GM23338 (cell line): ENCODE results near the gene AXIN1. TPM values are rescaled to one million over a fixed set of nuclear protein-coding genes. Genes with fewer than 3 reads are reported as not detected.

Experiments
- ATAC-seq: fragments of 200-7000 bp; cut with Tn5 transposase; 3 replicates; pipeline ENCODE4 v1.9.1; 2020
- DNase-seq: peaks from one replicate; pipeline ENCODE4 v3.0.0-alpha.2; 2015; ENCODE audit warnings: low spot score
- H2AFZ ChIP-seq: fragments of 200-600 bp; sonication (generic); 2 replicates; pipeline ENCODE4 v1.8.0; 2016; ENCODE audit warnings: antibody characterized with exemption, mild to moderate bottlenecking, moderate library complexity
- H3F3A ChIP-seq: fragments of 200-600 bp; sonication (generic); replicated peaks from 2 replicates; pipeline ENCODE4 v1.8.0; 2017; ENCODE audit warnings: antibody characterized with exemption, mixed run types, low read depth
- H3K27ac ChIP-seq: fragments of 200-600 bp; sonication (generic); 2 replicates; pipeline ENCODE4 v1.6.1; 2016; ENCODE audit warnings: low read depth
- H3K27me3 ChIP-seq: fragments of 200-600 bp; sonication (generic); 2 replicates; pipeline ENCODE4 v1.8.0; 2016; ENCODE audit warnings: mild to moderate bottlenecking, mixed run types, moderate library complexity; ENCODE audit not compliant: insufficient read depth
- H3K36me3 ChIP-seq: fragments of 200-600 bp; sonication (generic); 2 replicates; pipeline ENCODE4 v1.8.0; 2016; ENCODE audit warnings: mild to moderate bottlenecking; ENCODE audit not compliant: insufficient read depth
- H3K4me1 ChIP-seq: fragments of 200-600 bp; sonication (generic); 2 replicates; pipeline ENCODE4 v1.8.0; 2016; ENCODE audit warnings: mild to moderate bottlenecking, moderate library complexity; ENCODE audit not compliant: insufficient read depth
- H3K4me2 ChIP-seq: fragments of 200-600 bp; sonication (generic); 2 replicates; pipeline ENCODE4 v1.7.1; 2017; ENCODE audit warnings: mixed run types
- H3K4me3 ChIP-seq: fragments of 200-600 bp; sonication (generic); 2 replicates; pipeline ENCODE4 v1.6.1; 2016; ENCODE audit warnings: mixed run types
- H3K79me2 ChIP-seq: fragments of 200-600 bp; sonication (generic); replicated peaks from 2 replicates; pipeline ENCODE4 v1.8.0; 2017; ENCODE audit warnings: mild to moderate bottlenecking; ENCODE audit not compliant: insufficient read depth
- H3K9me2 ChIP-seq: fragments of 200-600 bp; sonication (generic); 2 replicates; pipeline ENCODE4 v1.8.0; 2017; ENCODE audit not compliant: insufficient read depth
- H4K20me1 ChIP-seq: fragments of 200-600 bp; sonication (generic); replicated peaks from 2 replicates; pipeline ENCODE4 v1.8.0; 2017; ENCODE audit warnings: mild to moderate bottlenecking; ENCODE audit not compliant: insufficient read depth
- H3K27ac Mint-ChIP-seq: 2 replicates; pipeline ENCODE4 v1.8.0; 2020; ENCODE audit warnings: inconsistent platforms, mild to moderate bottlenecking, moderate library complexity, mixed read lengths
- H3K27me3 Mint-ChIP-seq: 3 replicates; pipeline ENCODE4 v1.8.0; 2022; ENCODE audit warnings: low read depth, mild to moderate bottlenecking, moderate library complexity, mixed read lengths, inconsistent platforms; ENCODE audit not compliant: insufficient read depth, poor library complexity
- H3K36me3 Mint-ChIP-seq: 3 replicates; pipeline ENCODE4 v1.8.0; 2021; ENCODE audit warnings: low read depth, mild to moderate bottlenecking, inconsistent platforms, moderate library complexity, mixed read lengths
- H3K4me1 Mint-ChIP-seq: 3 replicates; pipeline ENCODE4 v1.8.0; 2020; ENCODE audit warnings: mild to moderate bottlenecking, inconsistent platforms, mixed read lengths
- H3K4me3 Mint-ChIP-seq: 3 replicates; pipeline ENCODE4 v1.8.0; 2021; ENCODE audit warnings: moderate library complexity, mild to moderate bottlenecking, inconsistent platforms, mixed read lengths
- H3K9me3 Mint-ChIP-seq: 3 replicates; pipeline ENCODE4 v1.8.0; 2020; ENCODE audit warnings: moderate library complexity, mild to moderate bottlenecking, inconsistent platforms, mixed read lengths
- ETS1 ChIP-seq: IDR thresholded peaks from 2 replicates; pipeline ENCODE4 v1.6.1; 2016; ENCODE audit warnings: antibody characterized with exemption
- EZH2 ChIP-seq: fragments of 200-600 bp; sonication (generic); IDR thresholded peaks from one replicate; pipeline ENCODE4 v1.8.0; 2017; ENCODE audit warnings: antibody characterized with exemption, mild to moderate bottlenecking, low read depth; ENCODE audit not compliant: unreplicated experiment
- EZH2phosphoT487 ChIP-seq: fragments of 200-600 bp; sonication (generic); IDR thresholded peaks from one replicate; pipeline ENCODE4 v1.8.1; 2018; ENCODE audit warnings: antibody characterized with exemption; ENCODE audit not compliant: unreplicated experiment
- JUNB ChIP-seq: IDR thresholded peaks from one replicate; pipeline ENCODE4 v1.6.1; 2016; ENCODE audit warnings: antibody characterized with exemption; ENCODE audit not compliant: unreplicated experiment
- POLR2AphosphoS5 ChIP-seq: IDR thresholded peaks from 2 replicates; pipeline ENCODE4 v1.6.1; 2016; ENCODE audit warnings: antibody characterized with exemption, low read depth
- REST ChIP-seq: IDR thresholded peaks from one replicate; pipeline ENCODE4 v1.6.1; 2018; ENCODE audit warnings: antibody characterized with exemption; ENCODE audit not compliant: unreplicated experiment
- STAT1 ChIP-seq: IDR thresholded peaks from one replicate; pipeline ENCODE4 v1.6.1; 2016; ENCODE audit warnings: antibody characterized with exemption; ENCODE audit not compliant: unreplicated experiment
- ZNF331 ChIP-seq: fragments of 250-450 bp; sonication (Bioruptor Pico); IDR thresholded peaks from 2 replicates; pipeline ENCODE4 v1.5.0; 2020; ENCODE audit warnings: low read depth, mild to moderate bottlenecking, moderate library complexity
- ZNF462 ChIP-seq: fragments of 250-450 bp; sonication (Bioruptor Pico); IDR thresholded peaks from 2 replicates; pipeline ENCODE4 v1.5.0; 2020; ENCODE audit warnings: mild to moderate bottlenecking, moderate library complexity
- polyA plus RNA-seq: library from polyadenylated mRNA; unstranded; fragments of >200 nt; fragmentation: Nextera tagmentation; extraction: Ambion mirVana; gene quantifications from 2 replicates; pipeline ENCODE4 v1.2.1, GENCODE V29; 2016
- total RNA-seq: library from RNA; depleted of rRNA; stranded (reverse); fragments of >200 nt; shearing (Covaris generic); gene quantifications from 2 replicates; pipeline ENCODE4 v1.2.3, GENCODE V29; 2014
- TF ChIP-seq, protein P1 (sequence below), 2 experiments: fragments of 200-600 bp in 1 of 2; sonication (generic) in 1 of 2; conservative IDR thresholded peaks; 2 replicates each; pipeline versions ENCODE4 v1.5.1 to v1.6.1; 2016 to 2017; ENCODE audit warnings: antibody characterized with exemption in 2 of 2, low read depth in 2 of 2, mild to moderate bottlenecking in 2 of 2, moderate library complexity in 1 of 2

AXIN1 gene
- total and polyA plus RNA-seq, 2 experiments from 2014 or later, result 14.3 to 54.5 TPM

DNA sequence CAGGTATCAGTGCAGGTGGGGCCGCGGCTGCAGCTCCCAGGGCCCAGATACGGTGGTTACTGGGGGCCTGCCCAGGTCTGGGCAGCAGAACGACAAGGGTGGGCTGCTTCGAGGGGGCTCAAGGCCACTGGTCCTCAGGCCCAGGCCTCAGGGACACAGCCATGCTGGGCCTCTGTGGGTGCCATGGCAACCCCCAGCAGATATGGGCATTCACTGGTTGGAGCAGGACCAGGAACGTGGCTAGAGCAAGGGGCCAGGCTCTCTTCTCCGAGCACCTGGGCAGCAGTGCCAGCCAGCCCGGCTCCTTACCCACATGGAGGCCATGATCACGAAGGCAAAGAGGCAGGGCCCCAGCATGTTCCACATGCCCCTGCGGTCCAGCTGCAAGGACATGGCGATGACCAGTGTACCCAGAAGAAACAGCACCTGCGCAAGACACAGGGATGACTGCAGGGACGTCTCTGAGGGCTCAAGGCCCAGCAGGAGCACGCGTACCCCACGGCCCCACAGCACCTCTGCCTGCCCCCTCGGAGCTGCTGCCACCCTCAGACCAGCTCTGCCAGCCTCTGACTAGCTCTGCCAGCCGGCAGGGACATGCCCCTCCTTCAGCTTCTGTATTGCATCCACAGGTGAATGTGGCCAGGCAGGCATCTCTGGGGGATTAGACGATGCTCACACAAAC is 19.9 kb upstream of the AXIN1 start (continued):
- TF ChIP-seq JUNB, result no peak

DNA sequence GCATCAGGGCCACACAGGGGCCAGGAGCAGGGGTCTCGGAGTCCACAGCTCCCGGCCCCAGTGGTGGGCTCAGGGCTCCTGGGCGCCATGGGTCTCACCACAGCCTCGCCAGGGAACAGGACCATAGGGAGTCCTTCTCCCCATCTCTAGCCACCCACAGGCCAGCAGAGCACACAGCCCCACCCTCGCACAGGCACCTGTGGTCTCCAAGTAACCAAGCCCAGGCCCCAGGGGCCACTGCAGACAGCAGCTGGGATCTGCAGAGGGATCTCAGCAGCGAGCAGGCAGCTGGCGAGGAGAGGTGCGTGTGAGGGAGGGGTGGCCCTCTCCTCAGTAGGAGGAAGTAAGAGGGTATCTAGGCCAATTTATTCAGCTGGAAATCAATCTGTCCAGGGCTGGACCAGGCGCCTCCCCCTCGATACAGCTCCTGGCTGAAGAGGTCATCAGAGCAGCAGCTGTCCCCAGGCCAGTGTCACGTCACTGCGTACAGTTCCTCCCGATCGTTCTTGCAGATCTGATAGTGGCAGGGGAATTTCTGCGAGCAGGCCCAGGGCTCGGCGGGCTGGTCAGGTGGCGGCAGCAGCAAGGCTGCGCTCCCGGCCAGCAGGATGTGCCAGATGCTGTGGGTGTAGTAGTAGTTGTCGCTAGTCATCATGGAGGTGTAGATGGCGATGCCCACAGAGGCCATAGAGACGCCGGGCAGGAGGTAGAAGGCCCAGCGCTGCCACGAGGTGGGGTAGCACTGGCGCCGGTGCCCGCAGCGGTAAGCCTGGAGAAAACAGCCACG is 19.2 kb upstream of the AXIN1 start:
- Histone ChIP-seq H3K79me2 (no peaks in the 10 kb centered on the region; the same call in 1 of the 2 replicates), H3K4me3 (no peak overlapping the region), H3K36me3 (peaks cover 4% of the 10 kb centered on the region; the same call in 1 of the 2 replicates), H3K27me3 (no peaks in the 10 kb centered on the region), H2AFZ (no peak overlapping the region), H3K4me1 (peaks cover 4% of the 10 kb centered on the region; the same call in 1 of the 2 replicates), H3K9me2 (no peaks in the 10 kb centered on the region), H3K27ac (peak overlapping the region; percentile 76; the same call in 1 of the 2 replicates), H3K4me2 (no peak overlapping the region), H4K20me1 (no peaks in the 10 kb centered on the region; the same call in none of the 2 replicates), H3F3A (peaks cover 4% of the 10 kb centered on the region)
- Mint-ChIP-seq H3K27ac (no peak overlapping the region), H3K4me1 (peaks cover 12% of the 10 kb centered on the region; the same call in 1 of the 3 replicates), H3K9me3 (no peaks in the 10 kb centered on the region), H3K36me3 (peaks cover 22% of the 10 kb centered on the region), H3K27me3 (peaks cover 9% of the 10 kb centered on the region), H3K4me3 (no peak overlapping the region; the same call in 2 of the 3 replicates)
- ATAC-seq, result no peak
- no peak for DNase-seq
- TF ChIP-seq ETS1, result no peak
- no peak for TF ChIP-seq EZH2
- no peak for TF ChIP-seq ZNF331 (CRISPR knock-in tag)
- no peak for TF ChIP-seq EZH2phosphoT487
- TF ChIP-seq, protein P1, sequence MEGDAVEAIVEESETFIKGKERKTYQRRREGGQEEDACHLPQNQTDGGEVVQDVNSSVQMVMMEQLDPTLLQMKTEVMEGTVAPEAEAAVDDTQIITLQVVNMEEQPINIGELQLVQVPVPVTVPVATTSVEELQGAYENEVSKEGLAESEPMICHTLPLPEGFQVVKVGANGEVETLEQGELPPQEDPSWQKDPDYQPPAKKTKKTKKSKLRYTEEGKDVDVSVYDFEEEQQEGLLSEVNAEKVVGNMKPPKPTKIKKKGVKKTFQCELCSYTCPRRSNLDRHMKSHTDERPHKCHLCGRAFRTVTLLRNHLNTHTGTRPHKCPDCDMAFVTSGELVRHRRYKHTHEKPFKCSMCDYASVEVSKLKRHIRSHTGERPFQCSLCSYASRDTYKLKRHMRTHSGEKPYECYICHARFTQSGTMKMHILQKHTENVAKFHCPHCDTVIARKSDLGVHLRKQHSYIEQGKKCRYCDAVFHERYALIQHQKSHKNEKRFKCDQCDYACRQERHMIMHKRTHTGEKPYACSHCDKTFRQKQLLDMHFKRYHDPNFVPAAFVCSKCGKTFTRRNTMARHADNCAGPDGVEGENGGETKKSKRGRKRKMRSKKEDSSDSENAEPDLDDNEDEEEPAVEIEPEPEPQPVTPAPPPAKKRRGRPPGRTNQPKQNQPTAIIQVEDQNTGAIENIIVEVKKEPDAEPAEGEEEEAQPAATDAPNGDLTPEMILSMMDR (conservative IDR thresholded peaks at IDR 0.05; ENCODE audit: low read depth in 2 of 2), result no peak
- TF ChIP-seq REST, result no peak
- no peak for TF ChIP-seq ZNF462 (CRISPR knock-in tag)
- no peak for TF ChIP-seq STAT1
- no peak; the same call in 1 of the 2 replicates for TF ChIP-seq POLR2AphosphoS5
